GM13977 (cell line): Measurements from ENCODE around the gene SPATA24.
"Not testable (repeated sequence)": the region's sequence is repeated elsewhere in the genome, so short reads cannot be mapped to it uniquely, and the experiment has no call there.

Experiments used
- DNase-seq: peaks from one replicate; pipeline ENCODE4 v3.0.0; 2012; ENCODE audit warnings: low spot score
- CTCF ChIP-seq: IDR thresholded peaks from 2 replicates; pipeline ENCODE4 v1.5.1; 2012; ENCODE audit warnings: mild to moderate bottlenecking, control low read depth; ENCODE audit not compliant: insufficient read depth; ENCODE audit errors: extremely low read depth, missing control alignments
- in situ Hi-C: fragments of 300-500 bp; cut with MboI; formaldehyde crosslinking; loops from one replicate; pipeline ENCODE4 v1.12.0; 2022; ENCODE audit warnings: low sequenced_read_pairs, low pct_unique_long_range_greater_than_20kb, mixed read lengths, inconsistent platforms; ENCODE audit not compliant: unreplicated experiment

The SPATA24 gene

GRCh38 chr5:139368613-139369012, 35.3 kb downstream of the SPATA24 start:
- in situ Hi-C loops, result no loop called here
- no peak for DNase-seq
- TF ChIP-seq CTCF, result peak; percentile 37

- DNase-seq, result no peak
- TF ChIP-seq CTCF, result no peak
- in situ Hi-C loops, result no loop called here
These were observed 39.4 kb downstream of the SPATA24 start for GRCh38 chr5:139364466-139364865.

- no peak for TF ChIP-seq CTCF
- in situ Hi-C loops, result no loop called here
- DNase-seq, result no peak
These were observed 40.0 kb downstream of the SPATA24 start for GRCh38 chr5:139363937-139364336.

GRCh38 chr5:139361835-139362429, 42.0 kb downstream of the SPATA24 start:
- in situ Hi-C loops, result no loop called here
- no peak for DNase-seq
- no peak for TF ChIP-seq CTCF

- in situ Hi-C loops, result no loop called here
- TF ChIP-seq CTCF, result no peak
- no peak for DNase-seq
These were observed 43.5 kb downstream of the SPATA24 start for GRCh38 chr5:139360384-139360783.

GRCh38 chr5:139358064-139358463, 45.8 kb downstream of the SPATA24 start:
- no peak for TF ChIP-seq CTCF
- in situ Hi-C loops, result no loop called here
- no peak for DNase-seq

GRCh38 chr5:139355900-139356299, 48.0 kb downstream of the SPATA24 start:
- DNase-seq, in situ Hi-C loops: not testable (repeated sequence)
